HG03103 (cell line): ENCODE data around the gene CD96.
"Not testable (repeated sequence)": the region's sequence is repeated elsewhere in the genome, so short reads cannot be mapped to it uniquely, and the experiment has no call there.

ENCODE experiments used
- ATAC-seq: cut with Tn5 transposase; IDR thresholded peaks from one replicate; pipeline ENCODE4 v1.9.1; 2021; ENCODE audit warnings: low read depth; ENCODE audit not compliant: unreplicated experiment

CD96 gene

DNA sequence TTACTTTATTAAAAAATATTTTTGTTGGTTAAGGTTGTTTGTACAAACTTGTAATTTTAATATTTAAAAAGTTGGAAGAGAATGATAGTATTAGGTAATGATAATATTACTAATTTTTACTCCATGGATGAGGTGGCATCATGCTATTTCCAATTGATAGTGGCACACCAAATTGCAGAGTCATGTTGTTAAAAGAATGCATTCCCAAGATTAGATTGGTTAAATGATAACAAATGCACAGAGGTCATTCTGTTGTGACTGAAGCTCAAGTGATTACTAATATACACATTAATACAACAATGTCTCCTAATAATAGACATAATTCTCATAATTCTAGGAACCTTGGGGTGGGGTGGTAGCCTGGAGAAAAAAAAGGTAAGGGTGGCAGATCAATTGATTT, 126.3 kb downstream of the CD96 start:
- no peak for ATAC-seq

DNA sequence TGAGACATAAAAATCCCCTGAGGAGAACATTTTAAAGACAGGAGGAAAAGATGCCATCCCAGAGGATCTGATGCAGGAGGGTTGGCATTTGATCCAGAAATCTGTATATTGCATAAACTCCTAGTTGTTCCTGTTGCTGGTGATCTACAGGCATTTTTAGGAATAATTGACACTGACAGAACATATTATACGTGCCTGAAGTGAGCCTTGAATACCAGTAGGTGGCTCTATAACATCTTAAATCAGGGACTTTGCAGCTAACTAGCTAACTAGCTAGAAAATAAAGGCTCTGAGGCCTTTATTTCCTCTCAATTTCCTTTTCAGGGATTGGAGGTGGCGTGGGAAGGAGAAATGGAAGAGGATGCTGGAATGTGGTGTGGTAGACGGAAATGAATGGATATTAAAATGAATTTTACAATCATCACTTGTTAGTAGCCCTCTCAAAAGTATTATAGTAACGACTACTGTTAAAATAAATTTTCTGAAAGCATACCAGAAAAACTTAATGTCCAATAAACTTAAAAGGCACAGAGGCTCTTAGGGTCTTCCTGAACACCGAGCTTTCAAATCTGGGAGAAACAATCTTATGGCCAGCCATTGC, 127.0 kb downstream of the CD96 start:
- peak; percentile 31 for ATAC-seq

DNA sequence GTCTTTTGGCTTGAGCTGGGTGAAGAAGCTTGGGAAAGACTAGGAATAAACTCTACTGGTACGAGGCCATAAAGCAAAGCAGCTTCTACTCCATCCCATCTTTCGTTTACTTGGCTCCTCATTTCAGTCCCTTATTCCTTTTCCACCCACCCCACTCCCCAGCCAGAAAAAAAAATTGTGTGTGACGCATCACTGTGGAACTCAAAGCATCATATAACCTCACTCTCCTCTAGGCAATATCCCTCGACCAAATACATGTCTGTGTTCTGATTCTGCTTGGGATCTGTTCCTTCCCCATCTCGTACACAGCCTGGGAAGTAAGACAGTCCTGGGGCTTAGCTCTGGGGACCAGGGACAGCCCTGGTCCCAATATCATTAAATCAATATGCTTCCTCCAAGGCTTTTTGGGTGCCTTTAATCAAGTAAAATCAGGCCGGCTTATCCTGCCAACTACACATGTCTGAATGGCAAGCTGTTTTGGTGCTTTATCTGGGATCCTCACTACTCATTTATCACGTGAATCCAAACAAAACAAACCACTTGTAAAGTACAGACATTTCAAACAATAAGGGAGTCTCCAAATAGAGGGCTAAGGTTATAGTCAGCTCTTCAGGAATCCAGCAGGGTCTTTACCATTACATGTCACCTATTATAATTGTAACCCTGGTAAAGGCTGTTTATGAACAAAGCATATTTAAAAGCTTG, 128.1 kb downstream of the CD96 start:
- ATAC-seq: no peak

DNA sequence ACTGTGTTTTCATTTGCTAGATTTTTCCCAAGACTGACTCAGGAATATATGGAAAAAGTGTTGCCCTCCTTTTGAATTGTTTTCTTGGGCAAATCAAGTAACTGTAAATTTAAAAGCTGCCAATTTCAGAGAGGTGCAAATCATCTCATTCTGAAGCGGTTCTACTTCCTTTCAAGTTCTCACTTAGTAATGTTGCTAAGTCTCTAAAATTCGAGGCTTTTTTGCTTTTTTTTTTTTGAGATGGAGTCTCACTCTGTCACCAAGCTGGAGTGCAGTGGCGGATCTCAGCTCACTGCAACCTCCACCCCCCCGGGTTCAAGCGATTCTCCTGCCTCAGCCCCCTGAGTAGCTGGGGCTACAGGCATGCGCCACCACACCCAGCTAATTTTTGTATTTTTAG, 130.5 kb downstream of the CD96 start:
- not testable (repeated sequence) for ATAC-seq

DNA sequence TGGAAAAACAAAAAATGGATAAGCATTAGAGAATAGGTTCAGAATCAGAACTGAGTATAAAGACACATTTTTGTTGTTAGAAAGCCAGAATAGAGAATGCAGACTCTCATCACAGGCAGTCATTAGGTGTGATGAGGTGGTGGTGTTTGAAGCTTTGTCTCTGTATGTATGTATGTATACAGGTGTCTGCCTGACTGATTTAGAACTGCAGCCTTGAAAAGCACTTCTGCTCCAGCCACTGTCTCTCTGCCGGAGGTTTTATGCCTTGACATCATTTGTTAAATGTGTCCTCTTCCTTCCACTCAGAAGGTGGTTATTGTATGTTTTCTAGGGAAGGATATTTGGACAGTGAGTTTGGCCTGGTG, 133.8 kb downstream of the CD96 start:
- no peak for ATAC-seq

- ATAC-seq: no peak
Measured at GRCh38 chr3:111676211-111677006, 134.4 kb downstream of the CD96 start.

GRCh38 chr3:111677007-111677392, 135.0 kb downstream of the CD96 start:
- no peak for ATAC-seq

DNA sequence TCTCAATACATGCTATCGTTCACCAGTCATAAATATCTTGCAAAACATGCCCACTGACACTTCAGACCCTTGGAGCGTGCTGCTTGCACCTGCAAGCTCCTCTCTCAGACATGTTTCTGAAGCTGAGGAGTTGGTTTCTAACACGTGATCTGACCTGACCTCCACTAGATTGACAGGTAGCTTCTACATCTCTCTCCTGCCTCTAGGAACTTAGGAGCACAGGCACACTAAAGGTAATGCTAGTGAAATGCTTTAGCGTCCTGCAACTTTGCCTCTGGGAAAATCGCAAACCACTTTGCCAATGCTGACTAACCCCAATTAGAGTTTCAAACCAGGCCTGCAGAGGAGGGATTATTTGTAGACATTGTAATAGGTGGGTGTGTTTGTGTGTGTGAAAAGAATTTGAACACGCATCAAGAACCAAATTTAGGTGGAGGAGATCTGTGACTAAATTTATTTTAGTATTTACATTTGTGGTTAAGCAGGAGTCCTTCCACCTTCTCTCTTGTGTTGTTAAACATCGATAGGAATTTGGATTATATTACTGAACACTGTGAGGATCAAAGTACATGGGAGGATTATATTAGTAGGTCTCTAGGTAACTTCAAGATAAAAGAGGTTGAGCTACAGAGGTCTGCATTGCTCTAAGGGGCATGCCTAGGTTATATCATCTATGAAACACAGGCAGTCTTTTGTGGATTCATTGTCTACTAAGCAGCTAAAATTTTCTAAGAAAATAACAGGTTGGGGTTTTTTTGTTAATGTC, 139.8 kb downstream of the CD96 start:
- ATAC-seq: no peak

- no peak for ATAC-seq
Measured at GRCh38 chr3:111684640-111685039, 142.6 kb downstream of the CD96 start.

- no peak for ATAC-seq
Measured at GRCh38 chr3:111688190-111688800, 146.3 kb downstream of the CD96 start.

GRCh38 chr3:111690242-111690641, 148.2 kb downstream of the CD96 start:
- ATAC-seq: peak; percentile 76

GRCh38 chr3:111691293-111691909, 149.4 kb downstream of the CD96 start:
- no peak for ATAC-seq

- no peak for ATAC-seq
Measured at GRCh38 chr3:111692593-111693552, 150.9 kb downstream of the CD96 start.

DNA sequence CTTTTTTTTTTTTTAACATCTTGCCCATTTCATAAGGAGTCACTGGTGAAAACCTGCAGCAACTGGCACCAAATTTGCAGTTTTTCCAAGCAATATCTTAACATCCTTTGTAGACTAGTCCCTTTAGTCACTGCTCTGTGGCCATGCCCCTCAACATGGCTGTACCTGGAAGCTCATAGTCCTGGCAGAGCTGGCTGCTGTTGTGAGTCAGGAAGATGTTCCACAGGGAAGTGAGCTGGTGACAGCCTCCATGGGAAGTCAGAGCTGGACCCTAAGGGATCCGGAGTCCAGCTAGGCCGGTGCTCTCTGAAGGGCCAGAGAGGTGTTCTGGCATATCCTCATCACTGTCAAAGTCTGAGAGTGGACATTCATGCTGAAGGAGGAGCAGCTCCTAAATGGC, 152.5 kb downstream of the CD96 start:
- ATAC-seq: no peak

GRCh38 chr3:111695636-111696117, 153.7 kb downstream of the CD96 start:
- no peak for ATAC-seq

DNA sequence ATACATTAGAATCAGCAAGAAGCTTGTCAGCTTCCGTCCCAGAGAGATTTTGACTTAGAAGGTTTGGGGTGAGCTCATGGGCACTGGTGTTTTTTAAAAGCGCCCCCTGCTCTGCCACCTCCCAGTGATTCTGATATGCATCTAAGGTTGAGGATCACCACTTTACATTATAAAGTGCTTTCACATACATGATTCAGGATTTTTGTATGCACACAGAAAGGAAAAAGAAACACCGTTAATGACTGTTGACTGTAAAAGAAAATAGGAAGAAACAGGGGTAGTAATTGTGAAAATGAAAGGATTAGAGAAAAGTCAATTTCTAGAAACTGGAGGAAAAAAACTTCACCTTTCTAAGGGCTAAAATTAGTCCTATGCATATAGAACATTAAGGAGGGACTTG, 158.1 kb downstream of the CD96 start:
- peak; percentile 48 for ATAC-seq

GRCh38 chr3:111701292-111701906, 159.4 kb downstream of the CD96 start:
- ATAC-seq: no peak
